Measurements from ENCODE around the gene ACTN1. TPM values are rescaled to one million over a fixed set of nuclear protein-coding genes. Genes with fewer than 3 reads are reported as not detected.

Gene ACTN1
- total and polyA plus RNA-seq, 2 of the 8 experiments (the other 6 are each of a cell fraction or from before 2014, with no cell fraction given): 236 to 262 TPM

DNA sequence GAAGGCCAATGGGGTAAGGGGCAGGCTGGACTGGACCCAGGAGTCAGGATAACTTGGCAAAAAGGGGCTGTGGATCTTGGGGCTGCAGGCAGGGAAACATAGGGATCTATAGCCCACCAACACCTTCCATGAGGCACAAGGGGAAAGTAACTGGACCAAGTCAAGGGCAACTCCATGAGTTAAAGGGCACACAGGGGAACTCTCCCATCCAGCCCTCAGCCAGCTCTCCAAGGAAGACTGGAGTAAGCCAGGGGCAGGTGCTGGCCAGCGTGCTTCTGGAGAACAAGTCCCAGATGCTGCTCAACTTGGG is 154.9 kb downstream of the ACTN1 start:
- H3K4ac ChIP-seq (replicated peaks; ENCODE audit: insufficient read length, low read depth, low read length): no peak overlapping the region
- peak overlapping the region; percentile 42 for H4K8ac ChIP-seq (ENCODE audit: extremely low read depth, insufficient read depth, low read length)
- no peaks in the 10 kb centered on the region for H3K36me3 ChIP-seq (ENCODE audit: control insufficient read depth in 2 of 4, insufficient read depth in 4 of 4, low read length in 3 of 4)
- DNase-seq (ENCODE audit: low read depth in 1 of 2, low spot score in 2 of 2): no peak
- 88% methylated on average over 1 of the region's 1 CpG; no CpG with 5 or more reads in 1 of the 2 experiments for WGBS, 2 experiments (ENCODE audit: extremely low coverage in 1 of 2, insufficient coverage in 1 of 2, insufficient read length in 1 of 2, insufficient replicate concordance in 2 of 2, low coverage in 1 of 2, low lambda C conversion rate in 2 of 2, missing lambda C conversion rate in 1 of 2)
- no peak overlapping the region for H4K5ac ChIP-seq (ENCODE audit: insufficient read length, low read depth, low read length)
- no peaks in the 10 kb centered on the region for H3K27me3 ChIP-seq (replicated peaks in 1 of 4; ENCODE audit: control insufficient read depth in 3 of 4, extremely low read depth in 1 of 4, insufficient read depth in 3 of 4, low read length in 3 of 4)
- peaks cover 0 to 11% (median 5%) of the 10 kb centered on the region in 4 experiments; a peak in 5 of 7 replicates for H3K4me1 ChIP-seq (replicated peaks in 1 of 4; ENCODE audit: control insufficient read depth in 3 of 4, insufficient read depth in 4 of 4, low read length in 3 of 4)
- H3K9me3 ChIP-seq (ENCODE audit: insufficient read depth in 2 of 2, low read depth in 1 of 2, low read length in 1 of 2): no peaks in the 10 kb centered on the region
- H3K56ac ChIP-seq (replicated peaks; ENCODE audit: insufficient read length, low read depth, low read length): no peak overlapping the region
- H3K18ac ChIP-seq (ENCODE audit: extremely low read depth, low read length): peak overlapping the region; percentile 4; the same call in 1 of the 2 replicates
- no peaks in the 10 kb centered on the region for H3K23me2 ChIP-seq (ENCODE audit: low read depth, low read length)
- no peaks in the 10 kb centered on the region for H3K79me2 ChIP-seq (ENCODE audit: control insufficient read depth in 1 of 2, insufficient read depth in 2 of 2, low read length in 2 of 2)
- 0 out of 2 replicates have a peak overlapping the region, but pooled peaks have one; percentile 32 for H2BK12ac ChIP-seq (ENCODE audit: low read depth, low read length)
- H2BK120ac ChIP-seq (replicated peaks; ENCODE audit: low read depth, low read length): no peak overlapping the region
- H3K27ac ChIP-seq (ENCODE audit: low read depth, low read length): no peak overlapping the region
- H4K20me1 ChIP-seq (replicated peaks in 1 of 2; ENCODE audit: control insufficient read depth in 1 of 2, insufficient read depth in 2 of 2, low read length in 2 of 2): no peaks in the 10 kb centered on the region
- no peak overlapping the region for H2AK5ac ChIP-seq (ENCODE audit: low read depth, low read length)
- H2BK20ac ChIP-seq (ENCODE audit: low read length): peak overlapping the region; percentile 56; the same call in 1 of the 2 replicates
- H3K4me2 ChIP-seq (ENCODE audit: insufficient read depth in 1 of 2, low read depth in 2 of 2, low read length in 2 of 2): no peak overlapping the region
- H3K79me1 ChIP-seq (ENCODE audit: low read depth, low read length): no peaks in the 10 kb centered on the region
- no peak overlapping the region for H2BK5ac ChIP-seq (ENCODE audit: low read depth, low read length)
- peak overlapping the region; percentile 54; the same call in 1 of the 2 replicates for H2BK15ac ChIP-seq (ENCODE audit: low read length)
- ChIA-PET CTCF (ENCODE audit: partially characterized antibody) (interaction anchor here (0.6 to 5.3 kb wide), 22 partner anchors 10 to 891 kb away, joined by 3 to 47 read pairs (median 5); no protein-coding TSS in a partner anchor), POLR2A (ENCODE audit: partially characterized antibody) (interaction anchor here (1.0 to 5.3 kb wide), 3 partner anchors 8 to 32 kb away, joined by 3 to 30 read pairs (median 3); partner anchors contain the start of gene ZFP36L1)
- no peak overlapping the region for H3K23ac ChIP-seq (ENCODE audit: insufficient read length)
- no peak overlapping the region for H3K14ac ChIP-seq (ENCODE audit: insufficient read length)
- H4K91ac ChIP-seq (replicated peaks; ENCODE audit: insufficient read length, low read length): no peak overlapping the region
- H2AFZ ChIP-seq (ENCODE audit: low read length): peak overlapping the region; percentile 97; the same call in 1 of the 2 replicates
- no peak overlapping the region for H3K4me3 ChIP-seq (ENCODE audit: extremely low read depth in 1 of 4, insufficient read depth in 2 of 4, low read depth in 3 of 4, low read length in 4 of 4)
- H3K9ac ChIP-seq (replicated peaks in 1 of 4; ENCODE audit: extremely low read depth in 1 of 4, low read depth in 3 of 4, low read length in 3 of 4): no peak overlapping the region
- FAIRE-seq: no peak
- TF ChIP-seq SIX5 (IDR thresholded peaks at IDR 0.05; ENCODE audit: low read depth, low read length) (no peak), POLR2AphosphoS5 (IDR thresholded peaks at IDR 0.05; ENCODE audit: low read depth, low read length) (no peak), CREB1 (IDR thresholded peaks at IDR 0.05) (no peak), RNF2 (IDR thresholded peaks at IDR 0.05; ENCODE audit: borderline replicate concordance, low read depth, low read length, missing control alignments, poor library complexity, severe bottlenecking) (no peak), SIRT6 (IDR thresholded peaks at IDR 0.05; ENCODE audit: low read length) (no peak), BRCA1 (IDR thresholded peaks at IDR 0.05; ENCODE audit: low read depth, low read length) (no peak), TAF1 (IDR thresholded peaks at IDR 0.05; ENCODE audit: low read depth, low read length) (no peak), BACH1 (IDR thresholded peaks at IDR 0.05; ENCODE audit: low read length) (no peak), TCF12 (IDR thresholded peaks at IDR 0.05; ENCODE audit: low read depth, low read length) (no peak), JUN (IDR thresholded peaks at IDR 0.05; ENCODE audit: low read depth, low read length) (no peak), MAFK (IDR thresholded peaks at IDR 0.05; ENCODE audit: low read depth, low read length) (no peak), GABPA (IDR thresholded peaks at IDR 0.05; ENCODE audit: borderline replicate concordance, insufficient read depth, low read length) (no peak), SP1 (IDR thresholded peaks at IDR 0.05; ENCODE audit: low read depth, low read length) (no peak)
- TF ChIP-seq, protein P1, sequence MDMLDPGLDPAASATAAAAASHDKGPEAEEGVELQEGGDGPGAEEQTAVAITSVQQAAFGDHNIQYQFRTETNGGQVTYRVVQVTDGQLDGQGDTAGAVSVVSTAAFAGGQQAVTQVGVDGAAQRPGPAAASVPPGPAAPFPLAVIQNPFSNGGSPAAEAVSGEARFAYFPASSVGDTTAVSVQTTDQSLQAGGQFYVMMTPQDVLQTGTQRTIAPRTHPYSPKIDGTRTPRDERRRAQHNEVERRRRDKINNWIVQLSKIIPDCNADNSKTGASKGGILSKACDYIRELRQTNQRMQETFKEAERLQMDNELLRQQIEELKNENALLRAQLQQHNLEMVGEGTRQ (IDR thresholded peaks at IDR 0.05; ENCODE audit: low read length): no peak

Data from H1 (cell line).